Stimulated activated CD4-positive, alpha-beta T cell treated with anti-CD3 and anti-CD28 coated beads, TNF-alpha, amount 100 ng/mL, for 4 hours (primary cell): Measurements from ENCODE around the gene CFB.
"Not testable (repeated sequence)": the region's sequence is repeated elsewhere in the genome, so short reads cannot be mapped to it uniquely, and the experiment has no call there.

Source experiments
- DNase-seq, 3 experiments: peaks; one replicate each; pipeline ENCODE4 v3.0.0-alpha.2; 2020; ENCODE audit warnings: low read depth in 3 of 3

CFB gene

DNA sequence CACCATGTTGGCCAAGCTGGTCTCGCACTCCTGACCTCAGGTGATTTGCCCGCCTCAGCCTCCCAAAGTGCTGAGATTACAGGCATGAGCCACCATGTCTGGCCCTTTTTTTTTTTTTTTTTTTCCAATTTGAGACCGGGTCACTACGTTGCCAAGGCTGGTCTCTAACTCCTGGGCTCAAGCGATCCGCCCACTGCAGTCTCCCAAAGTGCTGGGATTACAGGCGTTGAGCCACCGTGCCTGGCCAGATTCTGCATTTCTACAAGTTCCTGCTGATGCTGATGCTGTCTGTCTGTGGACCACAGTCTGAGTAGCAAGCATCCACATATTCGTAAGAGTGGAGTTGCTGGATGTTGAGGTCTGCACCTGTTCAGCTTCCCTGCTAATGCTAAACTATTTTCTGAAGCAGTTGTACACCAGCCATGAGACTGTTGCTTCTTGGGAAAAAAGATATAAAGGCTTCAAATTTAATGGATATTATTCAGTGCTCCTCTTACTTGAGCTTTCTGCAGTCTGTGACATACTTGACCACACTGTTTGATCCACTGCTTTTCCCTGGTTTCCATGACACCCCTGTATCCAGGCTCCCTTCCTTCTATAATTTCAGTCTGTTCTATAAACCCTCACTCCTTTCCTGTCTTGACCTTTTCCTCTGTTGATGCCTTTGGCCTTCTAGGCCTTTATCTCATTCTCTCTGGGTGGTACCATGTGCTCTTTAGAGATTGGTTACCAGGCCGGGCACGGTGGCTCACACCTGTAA lies 33.9 kb upstream of the CFB start:
- no peak for DNase-seq

DNA sequence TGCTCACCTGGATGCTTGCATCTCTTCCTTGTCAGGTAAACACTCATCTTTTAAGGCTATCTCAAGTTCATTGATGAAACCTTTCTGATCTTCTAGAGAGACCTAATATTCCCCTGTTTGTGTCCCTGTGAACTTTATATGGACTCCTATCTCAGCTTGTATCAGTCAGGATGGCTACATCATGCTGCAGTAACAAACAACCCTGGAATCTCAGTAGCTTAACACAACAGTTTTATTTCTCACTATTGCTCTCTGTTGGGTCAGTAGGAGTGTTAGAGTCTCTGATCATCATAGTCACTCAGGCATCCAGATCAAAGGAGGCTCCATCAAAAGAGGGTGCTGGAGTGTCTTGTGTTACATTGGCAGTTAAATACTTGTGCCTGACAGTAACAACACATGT lies 30.5 kb upstream of the CFB start:
- no peak for DNase-seq

DNA sequence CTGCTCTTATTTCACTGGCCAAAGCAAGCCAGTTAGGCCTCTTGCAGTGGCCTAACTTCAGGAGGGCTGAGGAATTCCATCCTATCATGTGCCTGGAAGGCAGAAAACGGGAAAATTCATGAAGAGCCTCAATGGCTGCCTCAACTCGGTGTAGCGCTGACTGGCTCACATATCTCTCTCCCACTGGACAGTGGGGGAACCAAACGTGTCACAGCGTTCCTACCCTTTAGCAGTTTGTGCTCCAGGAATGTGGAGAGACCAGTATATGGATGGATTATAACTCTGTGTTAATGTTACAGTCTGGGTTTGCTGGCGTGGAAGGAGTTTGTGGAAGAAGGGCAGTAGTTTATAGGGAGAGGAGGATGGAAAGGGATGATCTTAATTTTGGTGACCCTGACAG lies 30.1 kb upstream of the CFB start:
- DNase-seq, result no peak

DNA sequence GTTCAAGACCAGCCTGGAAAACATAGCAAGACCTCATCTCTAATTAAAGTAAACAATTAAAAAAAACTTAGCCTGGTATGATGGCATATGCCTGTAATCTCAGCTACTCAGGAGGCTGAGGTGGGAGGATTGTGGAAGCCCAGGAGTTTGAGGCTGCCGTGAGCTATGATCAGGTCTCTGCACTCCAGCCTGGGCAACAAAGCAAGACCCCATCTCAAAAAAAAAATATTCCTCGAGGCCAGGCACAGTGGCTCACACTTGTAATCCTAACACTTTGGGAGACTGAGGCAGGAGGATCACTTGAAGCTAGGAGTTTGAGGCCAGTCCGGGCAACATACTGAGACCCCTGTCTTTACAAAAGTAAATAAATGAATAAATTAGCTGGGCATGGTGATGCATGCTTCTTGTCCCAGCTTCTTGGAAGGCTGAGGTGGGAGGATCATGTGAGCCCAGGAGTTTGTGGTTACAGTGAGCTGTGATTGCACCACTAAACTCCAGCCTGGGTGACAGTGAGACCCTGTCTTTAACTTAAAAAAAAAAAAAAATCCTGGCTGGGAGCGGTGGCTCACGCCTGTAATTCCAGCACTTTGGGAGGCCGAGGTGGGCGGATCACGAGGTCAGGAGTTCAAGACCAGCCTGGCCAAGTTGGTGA lies 27.7 kb upstream of the CFB start:
- no peak for DNase-seq

DNA sequence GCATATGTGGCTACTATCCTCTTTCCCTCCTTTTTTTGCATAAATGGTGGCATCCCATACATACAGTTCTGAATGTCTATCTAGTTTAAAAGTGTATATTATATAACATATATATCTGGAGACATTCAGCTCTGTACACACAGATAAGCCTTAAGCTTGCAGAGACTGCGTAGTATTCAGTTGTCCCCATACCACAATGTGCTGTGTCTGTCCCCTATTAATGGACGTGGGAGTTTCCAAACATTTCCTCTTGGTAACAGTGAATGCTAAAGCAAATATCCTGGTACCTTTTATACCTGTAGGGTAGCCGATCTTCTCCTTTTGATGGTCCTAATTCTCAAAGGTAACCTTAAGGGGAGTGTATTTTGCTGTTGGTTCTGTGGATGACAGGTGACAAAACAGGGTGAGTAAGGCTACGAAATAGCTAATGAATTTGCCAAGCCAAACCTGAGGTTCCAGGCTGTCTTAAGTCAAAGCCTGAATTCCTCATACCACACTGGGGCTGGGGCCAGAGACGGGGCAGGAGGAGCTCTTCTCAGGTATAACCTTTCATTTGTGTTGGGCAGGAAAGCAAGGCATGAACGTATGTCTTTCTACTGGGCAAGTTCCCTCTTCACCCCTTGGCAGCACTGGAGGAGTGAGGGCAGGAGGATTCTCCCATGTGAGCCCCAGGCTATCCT lies 26.1 kb upstream of the CFB start:
- DNase-seq, result no peak

DNA sequence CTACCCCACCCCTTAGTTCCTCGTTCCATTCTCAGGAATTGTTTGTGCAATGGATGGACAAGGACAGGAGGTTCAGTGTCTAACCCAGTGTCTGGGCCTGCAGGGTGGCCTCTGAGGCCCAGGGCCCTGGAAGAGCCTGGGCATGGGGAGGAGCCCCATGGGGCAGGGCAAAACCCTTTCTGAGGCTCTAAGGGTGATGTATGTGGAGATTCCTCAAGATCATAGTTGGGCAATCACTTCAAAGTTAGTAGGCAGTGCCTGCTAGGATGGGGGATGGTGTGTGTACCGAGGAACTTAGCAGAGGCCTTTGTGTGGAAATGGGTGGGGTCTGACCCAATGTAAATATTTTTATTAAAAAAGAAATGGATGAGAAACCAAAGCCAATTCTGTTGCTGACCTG lies 25.1 kb upstream of the CFB start:
- no peak for DNase-seq

DNA sequence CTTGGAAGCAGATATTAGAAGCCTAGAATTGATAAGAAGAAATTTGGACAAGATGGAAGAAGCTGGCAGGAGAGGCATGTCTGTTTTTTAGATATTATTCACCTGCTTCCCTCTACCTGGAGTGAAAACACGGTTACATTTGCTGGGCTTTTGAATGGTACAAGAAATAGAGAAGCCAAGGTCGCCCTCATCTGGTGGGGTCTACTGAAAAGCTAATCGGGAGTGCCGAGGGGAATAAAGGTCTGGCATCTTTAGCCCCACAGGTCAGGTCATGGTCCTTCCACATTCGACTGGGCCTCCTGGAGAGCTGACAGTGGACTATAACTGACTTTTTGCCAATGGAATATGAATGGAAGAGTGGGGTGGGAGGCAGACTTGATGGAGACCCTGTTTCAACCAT lies 23.0 kb upstream of the CFB start:
- no peak for DNase-seq

DNA sequence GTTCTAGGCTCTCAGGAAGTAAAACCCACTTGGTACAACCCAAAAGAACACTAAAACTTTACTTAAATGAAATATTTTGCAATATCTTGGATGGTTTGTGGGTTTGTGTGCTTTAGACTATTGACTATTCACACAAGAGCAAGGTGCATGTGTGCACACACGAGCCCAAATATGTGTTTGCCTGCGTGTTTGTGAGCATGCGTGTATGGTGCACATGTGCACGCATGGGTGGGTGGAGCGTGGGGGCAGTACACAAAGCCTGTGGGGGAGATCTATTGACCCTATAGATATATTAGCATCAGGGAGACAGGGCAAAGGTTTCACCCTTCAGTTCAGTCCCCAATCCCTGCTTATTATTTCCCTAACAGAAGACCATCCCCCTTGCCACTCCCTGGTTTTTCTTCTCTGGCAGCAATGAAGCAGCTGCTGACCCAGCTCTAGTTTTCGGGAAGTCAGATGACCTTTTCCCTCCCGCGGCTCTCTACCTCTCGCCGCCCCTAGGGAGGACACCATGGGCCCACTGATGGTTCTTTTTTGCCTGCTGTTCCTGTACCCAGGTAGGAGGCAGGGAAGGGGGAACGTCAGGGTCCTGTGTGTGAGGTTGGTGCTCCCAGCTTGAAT lies 18.5 kb upstream of the CFB start, which contains the start of gene C2:
C2 (plus strand) TSS at position 476 of the 621 bp plus-strand sequence; CDS start at position 512, 36 bp downstream.
- no peak for DNase-seq

DNA sequence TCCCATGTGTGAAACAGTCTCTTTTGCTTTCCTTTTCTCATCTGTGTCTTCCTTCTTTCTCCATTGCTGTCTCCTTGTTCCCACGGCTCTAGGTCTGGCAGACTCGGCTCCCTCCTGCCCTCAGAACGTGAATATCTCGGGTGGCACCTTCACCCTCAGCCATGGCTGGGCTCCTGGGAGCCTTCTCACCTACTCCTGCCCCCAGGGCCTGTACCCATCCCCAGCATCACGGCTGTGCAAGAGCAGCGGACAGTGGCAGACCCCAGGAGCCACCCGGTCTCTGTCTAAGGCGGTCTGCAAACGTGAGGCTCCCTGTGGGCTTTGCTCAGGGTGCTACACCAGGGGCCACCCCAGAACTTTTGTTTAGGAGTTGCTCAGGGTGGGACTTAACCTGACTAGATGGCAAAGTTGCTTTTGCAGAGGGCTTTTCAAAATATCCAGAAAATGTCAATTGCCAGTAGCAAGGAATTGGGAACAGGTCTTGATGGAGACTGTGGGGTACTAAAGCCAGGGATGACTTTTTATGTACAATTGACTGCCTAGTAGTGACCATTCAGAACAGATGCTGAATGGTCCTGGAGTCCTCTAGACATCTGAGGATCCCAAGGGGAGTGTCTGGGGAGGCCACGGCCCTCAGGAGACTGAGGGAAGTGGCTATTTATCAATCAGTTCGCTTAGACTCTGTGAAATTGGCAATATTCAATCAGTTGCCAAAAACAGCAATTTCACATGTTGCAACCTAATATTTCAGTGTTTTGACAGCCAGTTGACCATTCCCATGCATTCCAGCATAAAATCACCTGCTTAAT lies 17.8 kb upstream of the CFB start:
- no peak for DNase-seq

DNA sequence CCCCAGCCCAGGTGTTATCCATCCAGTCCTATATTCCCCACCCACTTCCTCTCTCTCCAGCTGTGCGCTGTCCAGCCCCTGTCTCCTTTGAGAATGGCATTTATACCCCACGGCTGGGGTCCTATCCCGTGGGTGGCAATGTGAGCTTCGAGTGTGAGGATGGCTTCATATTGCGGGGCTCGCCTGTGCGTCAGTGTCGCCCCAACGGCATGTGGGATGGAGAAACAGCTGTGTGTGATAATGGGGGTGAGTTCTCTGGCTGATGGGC lies 17.3 kb upstream of the CFB start:
- DNase-seq, result no peak

DNA sequence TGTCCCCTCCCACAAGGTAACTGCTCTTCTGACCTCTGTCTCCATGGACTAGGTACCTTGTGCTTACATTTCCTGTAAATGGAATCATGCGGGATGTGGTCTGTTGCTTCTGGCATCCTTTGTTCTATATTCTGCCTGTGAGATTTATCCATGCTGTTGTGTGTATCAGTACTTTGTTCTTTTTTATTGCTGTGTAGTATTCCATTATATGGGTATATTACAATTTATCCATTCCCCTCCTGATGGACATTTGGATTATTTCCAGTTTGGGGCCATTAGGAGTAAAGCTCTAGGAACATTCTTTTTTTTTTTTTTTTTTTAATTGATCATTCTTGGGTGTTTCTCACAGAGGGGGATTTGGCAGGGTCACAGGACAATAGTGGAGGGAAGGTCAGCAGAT lies 14.9 kb upstream of the CFB start:
- DNase-seq, result no peak

DNA sequence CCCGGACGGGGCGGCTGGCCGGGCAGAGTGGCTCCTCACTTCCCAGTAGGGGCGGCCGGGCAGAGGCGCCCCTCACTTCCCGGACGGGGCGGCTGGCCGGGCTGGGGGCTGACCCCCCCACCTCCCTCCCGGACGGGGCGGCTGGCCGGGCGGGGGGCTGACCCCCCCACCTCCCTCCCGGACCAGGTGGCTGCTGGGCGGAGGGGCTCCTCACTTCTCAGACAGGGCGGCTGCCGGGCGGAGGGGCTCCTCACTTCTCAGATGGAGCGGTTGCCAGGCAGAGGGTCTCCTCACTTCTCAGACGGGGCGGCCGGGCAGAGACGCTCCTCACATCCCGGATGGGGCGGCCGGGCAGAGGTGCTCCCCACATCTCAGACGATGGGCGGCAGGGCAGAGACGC lies 13.8 kb upstream of the CFB start:
- DNase-seq, result not testable (repeated sequence)

DNA sequence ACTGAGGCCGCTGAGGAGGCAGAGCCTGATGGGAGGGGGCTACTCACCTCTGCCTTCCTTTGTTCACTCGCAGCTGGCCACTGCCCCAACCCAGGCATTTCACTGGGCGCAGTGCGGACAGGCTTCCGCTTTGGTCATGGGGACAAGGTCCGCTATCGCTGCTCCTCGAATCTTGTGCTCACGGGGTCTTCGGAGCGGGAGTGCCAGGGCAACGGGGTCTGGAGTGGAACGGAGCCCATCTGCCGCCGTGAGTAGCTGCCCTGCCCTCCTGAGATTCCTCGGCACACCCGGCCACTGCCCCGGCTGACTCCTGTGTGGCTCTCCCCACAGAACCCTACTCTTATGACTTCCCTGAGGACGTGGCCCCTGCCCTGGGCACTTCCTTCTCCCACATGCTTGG lies 12.4 kb upstream of the CFB start:
- DNase-seq, result no peak

DNA sequence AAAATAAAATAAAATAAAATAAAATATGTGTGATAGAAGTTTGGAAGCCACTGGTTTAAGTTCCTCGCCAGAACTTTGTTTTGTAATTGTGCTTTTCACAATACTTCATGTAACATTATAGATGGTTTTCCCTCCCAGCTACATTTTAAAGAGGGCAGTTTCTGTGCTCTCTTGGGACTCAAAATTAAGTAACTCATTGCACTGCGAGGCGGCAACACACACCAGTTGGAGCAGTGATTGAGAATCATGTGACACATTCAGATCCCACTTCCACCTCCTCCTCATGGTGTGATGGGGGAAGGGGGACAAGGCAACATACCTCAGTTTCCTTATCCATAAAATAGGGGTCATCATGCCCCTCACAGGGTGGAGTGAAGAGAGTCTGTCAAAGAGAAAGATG lies 10.9 kb upstream of the CFB start:
- no peak for DNase-seq

DNA sequence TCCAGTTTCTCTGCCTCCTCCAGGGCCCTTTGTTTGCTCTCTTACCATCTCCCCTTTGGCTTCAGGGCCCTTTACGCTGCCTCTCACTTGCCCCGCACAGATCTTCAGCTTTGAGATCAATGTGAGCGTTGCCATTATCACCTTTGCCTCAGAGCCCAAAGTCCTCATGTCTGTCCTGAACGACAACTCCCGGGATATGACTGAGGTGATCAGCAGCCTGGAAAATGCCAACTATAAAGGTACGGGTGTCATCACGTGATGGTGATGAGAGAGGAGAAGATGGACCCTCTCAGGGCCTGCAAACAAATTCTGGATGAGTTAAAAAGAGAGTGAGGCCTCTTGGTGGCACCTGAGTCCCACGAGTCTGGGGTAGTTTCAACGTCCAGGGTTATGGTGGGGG lies 10.1 kb upstream of the CFB start:
- no peak for DNase-seq

DNA sequence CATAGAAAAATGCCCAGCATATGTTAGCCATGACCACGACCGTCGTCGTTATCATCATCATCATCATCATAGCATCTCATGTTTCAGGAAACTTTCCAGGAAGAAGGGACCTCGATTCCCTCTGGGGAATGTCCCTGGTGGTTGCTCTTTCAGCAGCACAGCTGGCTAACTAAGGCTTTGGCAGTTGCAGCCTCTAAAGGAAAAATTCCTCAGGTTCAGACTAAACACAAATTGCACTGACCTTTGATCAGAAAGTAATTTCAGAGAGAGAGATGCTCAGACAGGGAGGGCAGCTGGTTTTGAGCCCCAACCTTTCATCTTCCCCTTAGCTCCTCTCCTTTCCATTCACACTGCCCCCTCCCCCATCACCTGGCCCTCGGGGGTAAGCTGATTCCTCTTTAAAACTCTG lies 5.6 kb upstream of the CFB start:
- DNase-seq, result no peak

DNA sequence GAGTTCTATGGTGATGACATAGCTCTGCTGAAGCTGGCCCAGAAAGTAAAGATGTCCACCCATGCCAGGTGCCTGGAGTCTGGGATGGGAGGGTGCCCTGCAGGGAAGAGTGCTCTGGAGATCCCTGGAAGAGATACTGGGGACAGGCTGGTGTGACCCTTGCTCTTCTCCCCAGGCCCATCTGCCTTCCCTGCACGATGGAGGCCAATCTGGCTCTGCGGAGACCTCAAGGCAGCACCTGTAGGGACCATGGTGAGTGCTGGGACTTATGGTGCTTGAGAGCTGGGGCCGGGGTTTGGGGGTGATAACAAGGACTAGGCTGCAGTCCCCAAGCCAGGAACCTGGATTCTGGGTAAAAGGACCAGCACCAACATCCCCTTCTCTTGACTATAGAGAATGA lies 2.2 kb upstream of the CFB start:
- no peak for DNase-seq

DNA sequence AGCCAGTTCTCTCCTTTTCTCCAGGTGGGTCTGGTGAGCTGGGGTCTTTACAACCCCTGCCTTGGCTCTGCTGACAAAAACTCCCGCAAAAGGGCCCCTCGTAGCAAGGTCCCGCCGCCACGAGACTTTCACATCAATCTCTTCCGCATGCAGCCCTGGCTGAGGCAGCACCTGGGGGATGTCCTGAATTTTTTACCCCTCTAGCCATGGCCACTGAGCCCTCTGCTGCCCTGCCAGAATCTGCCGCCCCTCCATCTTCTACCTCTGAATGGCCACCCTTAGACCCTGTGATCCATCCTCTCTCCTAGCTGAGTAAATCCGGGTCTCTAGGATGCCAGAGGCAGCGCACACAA lies 765 bp upstream of the CFB start:
- no peak for DNase-seq

DNA sequence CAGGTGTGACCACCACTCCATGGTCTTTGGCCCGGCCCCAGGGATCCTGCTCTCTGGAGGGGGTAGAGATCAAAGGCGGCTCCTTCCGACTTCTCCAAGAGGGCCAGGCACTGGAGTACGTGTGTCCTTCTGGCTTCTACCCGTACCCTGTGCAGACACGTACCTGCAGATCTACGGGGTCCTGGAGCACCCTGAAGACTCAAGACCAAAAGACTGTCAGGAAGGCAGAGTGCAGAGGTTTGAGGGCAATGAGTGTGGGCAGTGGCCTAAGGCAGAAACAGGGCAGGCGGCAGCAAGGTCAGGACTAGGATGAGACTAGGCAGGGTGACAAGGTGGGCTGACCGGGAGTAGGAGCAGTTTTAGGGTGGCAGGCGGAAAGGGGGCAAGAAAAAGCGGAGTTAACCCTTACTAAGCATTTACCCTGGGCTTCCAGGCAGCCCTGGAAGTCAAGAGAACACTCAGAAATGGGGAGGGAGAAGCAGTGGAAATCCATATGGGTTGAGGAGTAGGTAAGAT lies 533 bp downstream of the CFB start:
- DNase-seq, result no peak

DNA sequence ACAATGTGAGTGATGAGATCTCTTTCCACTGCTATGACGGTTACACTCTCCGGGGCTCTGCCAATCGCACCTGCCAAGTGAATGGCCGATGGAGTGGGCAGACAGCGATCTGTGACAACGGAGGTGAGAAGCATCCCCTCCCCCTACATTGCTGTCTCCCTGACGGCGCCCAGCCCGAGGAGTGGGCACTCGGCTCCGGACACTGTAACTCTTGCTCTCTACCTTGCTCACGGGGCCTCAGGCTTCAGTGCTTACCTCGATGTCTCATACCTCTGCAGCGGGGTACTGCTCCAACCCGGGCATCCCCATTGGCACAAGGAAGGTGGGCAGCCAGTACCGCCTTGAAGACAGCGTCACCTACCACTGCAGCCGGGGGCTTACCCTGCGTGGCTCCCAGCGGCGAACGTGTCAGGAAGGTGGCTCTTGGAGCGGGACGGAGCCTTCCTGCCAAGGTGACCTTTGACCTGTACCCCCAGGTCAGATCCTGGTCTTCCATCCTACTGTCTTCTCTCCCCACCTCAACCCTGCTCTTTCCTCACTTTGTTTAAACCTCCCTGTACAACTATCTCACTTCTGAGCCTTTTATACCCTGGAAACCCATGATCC lies 1.3 kb downstream of the CFB start:
- DNase-seq, result no peak

DNA sequence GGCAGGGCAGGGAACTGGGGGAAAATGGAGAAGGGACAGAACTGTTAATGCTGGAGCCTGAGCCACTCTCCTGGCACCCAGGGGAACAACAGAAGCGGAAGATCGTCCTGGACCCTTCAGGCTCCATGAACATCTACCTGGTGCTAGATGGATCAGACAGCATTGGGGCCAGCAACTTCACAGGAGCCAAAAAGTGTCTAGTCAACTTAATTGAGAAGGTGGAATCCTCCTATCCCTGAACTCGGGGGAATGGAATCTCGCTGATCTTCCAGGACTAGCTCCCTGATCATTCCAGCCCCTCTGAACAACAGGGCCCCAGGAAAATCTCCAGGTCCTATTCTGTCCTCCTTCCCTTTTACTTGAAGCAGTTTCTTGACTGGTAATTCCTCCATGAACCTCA lies 2.0 kb downstream of the CFB start:
- DNase-seq, result no peak

DNA sequence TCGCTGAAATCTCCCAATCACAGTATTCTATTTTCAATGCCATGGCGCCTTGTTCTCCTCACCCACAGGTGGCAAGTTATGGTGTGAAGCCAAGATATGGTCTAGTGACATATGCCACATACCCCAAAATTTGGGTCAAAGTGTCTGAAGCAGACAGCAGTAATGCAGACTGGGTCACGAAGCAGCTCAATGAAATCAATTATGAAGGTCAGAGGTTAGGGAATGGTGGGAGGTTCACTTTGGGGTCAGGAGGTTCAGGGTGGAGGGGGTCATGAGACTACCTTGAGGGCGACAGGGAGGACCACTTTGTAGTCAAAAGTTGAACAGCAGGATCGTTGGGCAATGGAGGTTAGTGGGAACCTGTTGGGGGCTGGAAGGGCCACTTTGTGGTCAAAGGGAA lies 2.4 kb downstream of the CFB start:
- no peak for DNase-seq
